Panc1 (cell line): ENCODE measurements around the gene INPP4B. TPM values are rescaled to one million over a fixed set of nuclear protein-coding genes. Genes with fewer than 3 reads are reported as not detected.

ENCODE experiments used
- ATAC-seq: fragments of 200-7000 bp; cut with Tn5 transposase; 2 replicates; pipeline ENCODE4 v1.9.1; 2020; ENCODE audit warnings: mild to moderate bottlenecking, moderate library complexity
- BruUV-seq: library from RNA; stranded (reverse); fragments of 400-500 nt; replicated peaks from 2 replicates; lab custom pipeline; 2021; lab: Mats Ljungman, UMichigan
- CTCF ChIA-PET: fragments of 300-600 bp; sonication (Branson Sonifier 250); formaldehyde crosslinking; loops from one replicate; lab custom pipeline; 2022; ENCODE audit warnings: antibody characterized with exemption; lab: Charles Lee
- POLR2A ChIA-PET: fragments of 300-600 bp; sonication (Branson Sonifier 250); formaldehyde crosslinking; loops from one replicate; lab custom pipeline; 2022; ENCODE audit warnings: antibody characterized with exemption; lab: Charles Lee
- DNase-seq: peaks from one replicate; pipeline ENCODE4 v3.0.0-alpha.2; 2010; ENCODE audit warnings: low read depth, low spot score
- H3K27ac ChIP-seq: 2 replicates; pipeline ENCODE4 v1.5.1; 2011; ENCODE audit warnings: mild to moderate bottlenecking, low read length, inconsistent platforms
- H3K27me3 ChIP-seq: fragments of 200-500 bp; sonication (Bioruptor generic); 2 replicates; pipeline ENCODE4 v1.6.0; 2014; ENCODE audit warnings: low read length, inconsistent platforms; ENCODE audit not compliant: control insufficient read depth, insufficient read depth
- H3K36me3 ChIP-seq: fragments of 200-500 bp; sonication (Bioruptor generic); 2 replicates; pipeline ENCODE4 v1.5.1; 2014; ENCODE audit warnings: inconsistent platforms, mild to moderate bottlenecking, low read length, moderate library complexity; ENCODE audit not compliant: control insufficient read depth, insufficient read depth
- H3K4me1 ChIP-seq: 2 replicates; pipeline ENCODE4 v1.5.1; 2011; ENCODE audit warnings: inconsistent platforms, mild to moderate bottlenecking, low read length, moderate library complexity; ENCODE audit not compliant: control insufficient read depth, insufficient read depth
- H3K4me3 ChIP-seq, 2 experiments: 2 replicates each; pipeline ENCODE4 v1.5.1; 2011 to 2012; ENCODE audit warnings: low read depth in 2 of 2, low read length in 2 of 2, mild to moderate bottlenecking in 2 of 2, inconsistent platforms in 1 of 2, moderate library complexity in 1 of 2
- H3K9me3 ChIP-seq: fragments of 200-500 bp; sonication (Bioruptor generic); 2 replicates; pipeline ENCODE4 v1.5.1; 2014; ENCODE audit warnings: low read depth, mild to moderate bottlenecking, inconsistent platforms, low read length, moderate library complexity; ENCODE audit not compliant: control insufficient read depth, insufficient read depth
- CTCF ChIP-seq: fragments of 450-650 bp; IDR thresholded peaks from 2 replicates; pipeline ENCODE4 v1.5.1; 2017; ENCODE audit warnings: mild to moderate bottlenecking
- POLR2AphosphoS5 ChIP-seq: IDR thresholded peaks from 2 replicates; pipeline ENCODE4 v1.6.1; 2012; ENCODE audit warnings: mild to moderate bottlenecking, low read depth, low read length, moderate library complexity
- REST ChIP-seq, 2 experiments: IDR thresholded peaks; 2 replicates each; pipeline ENCODE4 v1.6.1; 2011 to 2012; ENCODE audit warnings: low read depth in 2 of 2, control low read depth in 1 of 2, low read length in 1 of 2, mild to moderate bottlenecking in 1 of 2, moderate library complexity in 1 of 2; ENCODE audit not compliant: insufficient read depth in 1 of 2
- SIN3A ChIP-seq: IDR thresholded peaks from 2 replicates; pipeline ENCODE4 v1.6.1; 2012; ENCODE audit warnings: low read depth, mild to moderate bottlenecking, low read length, moderate library complexity, borderline replicate concordance; ENCODE audit not compliant: insufficient read depth
- TCF7L2 ChIP-seq: IDR thresholded peaks from 2 replicates; pipeline ENCODE4 v1.6.1; 2011; ENCODE audit warnings: mild to moderate bottlenecking, low read depth, low read length, inconsistent platforms
- in situ Hi-C: cut with HindIII; loops from 2 replicates; pipeline ENCODE4 v1.10.0; 2016; ENCODE audit warnings: low sequenced_read_pairs, low pct_unique_long_range_greater_than_20kb
- intact Hi-C: fragments of 100-400 bp; cut with micrococcal nuclease; formaldehyde crosslinking; loops from one replicate; pipeline ENCODE4 v1.10.0; 2022; ENCODE audit not compliant: unreplicated experiment
- total RNA-seq: library from RNA; stranded (reverse); gene quantifications from one replicate; pipeline ENCODE4 v1.2.1, GENCODE V29; 2021; ENCODE audit not compliant: unreplicated experiment

Gene INPP4B
- total RNA-seq, 1 experiment from 2014 or later, result 4.5 TPM

DNA sequence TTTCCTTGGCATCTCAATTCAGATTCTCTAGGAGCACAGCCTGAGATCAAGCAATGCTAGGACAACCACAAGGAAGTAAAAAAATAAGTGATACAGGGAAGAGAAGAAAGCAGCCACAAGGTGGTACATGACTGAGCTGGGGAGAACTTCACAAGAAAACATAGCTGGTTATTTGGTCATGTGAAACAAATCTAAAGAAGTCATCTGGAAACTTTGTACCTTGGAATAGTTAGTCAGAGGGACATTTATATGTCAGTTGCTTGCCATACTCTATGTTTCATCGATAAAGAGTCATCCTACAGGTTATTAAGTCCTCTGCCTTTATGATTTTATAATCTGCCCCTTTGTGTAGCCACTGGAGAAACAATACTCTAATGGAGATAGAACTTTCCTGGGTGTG is 634.7 kb downstream of the INPP4B start:
- Histone ChIP-seq H3K27ac (no peak overlapping the region), H3K4me1 (no peaks in the 10 kb centered on the region), H3K36me3 (no peaks in the 10 kb centered on the region), H3K4me3 (no peak overlapping the region), H3K9me3 (no peaks in the 10 kb centered on the region), H3K27me3 (no peaks in the 10 kb centered on the region)
- no peak for ATAC-seq
- in situ Hi-C loops (no loop called here), intact Hi-C loops (no loop called here)
- ChIA-PET POLR2A (no interaction called here), CTCF (no interaction called here)
- DNase-seq, result no peak
- no TSS peak for BruUV-seq
- TF ChIP-seq TCF7L2 (no peak), POLR2AphosphoS5 (no peak), CTCF (no peak)

DNA sequence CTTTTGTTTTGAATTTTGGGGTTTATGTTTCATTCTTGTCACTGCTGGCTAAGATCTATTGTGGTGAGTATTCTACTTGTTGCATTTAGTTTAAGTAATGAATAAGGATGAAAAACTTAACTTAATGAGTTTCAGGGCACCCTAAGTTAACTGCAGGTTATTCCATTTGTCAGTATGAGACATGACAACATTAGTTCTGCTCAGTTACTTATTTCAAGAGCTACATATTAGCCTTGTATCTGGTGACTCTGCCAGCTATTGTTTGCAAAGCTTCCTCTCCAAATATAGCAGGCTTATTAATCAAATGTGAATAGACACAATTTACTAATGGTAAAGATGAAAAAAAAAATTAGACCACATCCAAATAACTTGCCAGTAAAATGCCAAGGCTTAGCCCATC is 642.6 kb downstream of the INPP4B start:
- no peak overlapping the region for H3K27ac ChIP-seq
- intact Hi-C loops, result no loop called here
- in situ Hi-C loops, result no loop called here
- no peak for TF ChIP-seq TCF7L2
- no peak for TF ChIP-seq SIN3A
- no peak for TF ChIP-seq REST (IDR thresholded peaks at IDR 0.05; ENCODE audit: insufficient read depth in 1 of 2, low read depth in 2 of 2, low read length in 1 of 2)
- TF ChIP-seq CTCF, result no peak
- TF ChIP-seq POLR2AphosphoS5, result no peak
- POLR2A ChIA-PET, result no interaction called here
- ATAC-seq (no peak), DNase-seq (no peak)
- no peaks in the 10 kb centered on the region for H3K27me3 ChIP-seq
- no peak overlapping the region for H3K4me3 ChIP-seq
- no peaks in the 10 kb centered on the region for H3K9me3 ChIP-seq
- no peaks in the 10 kb centered on the region for H3K36me3 ChIP-seq
- BruUV-seq, result no TSS peak
- no peaks in the 10 kb centered on the region for H3K4me1 ChIP-seq
- CTCF ChIA-PET, result no interaction called here
